ENCODE measurements around the gene SH2D3C.

GRCh38 chr9:127809002-127809539 lies 30.6 kb upstream of the SH2D3C start:
- TF ChIP-seq ZFP30 (CRISPR knock-in tag; IDR thresholded peaks at IDR 0.05) (no peak), ZC3H10 (CRISPR knock-in tag; IDR thresholded peaks at IDR 0.05) (no peak), RARB (CRISPR knock-in tag; IDR thresholded peaks at IDR 0.05) (no peak), TCF4 (CRISPR knock-in tag; IDR thresholded peaks at IDR 0.05; ENCODE audit: borderline replicate concordance) (no peak), BACH2 (CRISPR knock-in tag; IDR thresholded peaks at IDR 0.05; ENCODE audit: borderline replicate concordance) (no peak)
